Activated naive CD8-positive, alpha-beta T cell (primary cell): Measurements from ENCODE around the gene PDE4B.
"Not testable (repeated sequence)": the region's sequence is repeated elsewhere in the genome, so short reads cannot be mapped to it uniquely, and the experiment has no call there.

Experiments
- H3K27ac Mint-ChIP-seq: one replicate; pipeline ENCODE4 v1.8.0; 2021; ENCODE audit warnings: mixed read lengths
- H3K27me3 Mint-ChIP-seq: one replicate; pipeline ENCODE4 v1.8.0; 2021; ENCODE audit warnings: mixed read lengths
- H3K36me3 Mint-ChIP-seq: one replicate; pipeline ENCODE4 v1.8.0; 2021; ENCODE audit warnings: mixed read lengths
- H3K4me1 Mint-ChIP-seq: one replicate; pipeline ENCODE4 v1.8.0; 2021; ENCODE audit warnings: low read depth, mixed read lengths
- H3K4me3 Mint-ChIP-seq: one replicate; pipeline ENCODE4 v1.8.0; 2021; ENCODE audit warnings: mild to moderate bottlenecking, mixed read lengths
- H3K9me3 Mint-ChIP-seq: one replicate; pipeline ENCODE4 v1.8.0; 2021; ENCODE audit warnings: low read depth, mixed read lengths

Gene PDE4B

DNA sequence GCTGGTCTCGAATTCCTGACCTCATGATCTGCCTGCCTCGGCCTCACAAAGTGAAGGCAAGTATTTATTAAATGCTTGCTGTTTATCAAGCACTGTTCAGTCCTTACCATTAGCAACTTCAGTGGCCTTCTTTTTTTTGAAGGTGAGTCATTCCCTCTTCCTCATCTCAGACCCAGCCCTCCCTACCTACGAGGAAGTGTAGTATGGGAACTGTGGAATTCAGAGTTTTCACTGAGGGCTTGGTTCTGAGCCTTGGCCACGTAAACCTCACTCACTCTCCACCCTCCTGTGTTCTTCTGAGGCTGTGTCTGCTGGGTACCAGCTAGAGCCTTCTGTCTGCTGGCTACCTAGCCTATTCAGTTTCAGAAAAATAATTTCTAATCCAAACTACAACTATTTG lies 523.0 kb downstream of the PDE4B start:
- H3K36me3 Mint-ChIP-seq: peaks cover 4% of the 10 kb centered on the region
- H3K27me3 Mint-ChIP-seq: no peaks in the 10 kb centered on the region
- H3K27ac Mint-ChIP-seq: no peak overlapping the region
- no peak overlapping the region for H3K4me3 Mint-ChIP-seq
- H3K4me1 Mint-ChIP-seq: peaks cover 13% of the 10 kb centered on the region
- H3K9me3 Mint-ChIP-seq: no peaks in the 10 kb centered on the region

DNA sequence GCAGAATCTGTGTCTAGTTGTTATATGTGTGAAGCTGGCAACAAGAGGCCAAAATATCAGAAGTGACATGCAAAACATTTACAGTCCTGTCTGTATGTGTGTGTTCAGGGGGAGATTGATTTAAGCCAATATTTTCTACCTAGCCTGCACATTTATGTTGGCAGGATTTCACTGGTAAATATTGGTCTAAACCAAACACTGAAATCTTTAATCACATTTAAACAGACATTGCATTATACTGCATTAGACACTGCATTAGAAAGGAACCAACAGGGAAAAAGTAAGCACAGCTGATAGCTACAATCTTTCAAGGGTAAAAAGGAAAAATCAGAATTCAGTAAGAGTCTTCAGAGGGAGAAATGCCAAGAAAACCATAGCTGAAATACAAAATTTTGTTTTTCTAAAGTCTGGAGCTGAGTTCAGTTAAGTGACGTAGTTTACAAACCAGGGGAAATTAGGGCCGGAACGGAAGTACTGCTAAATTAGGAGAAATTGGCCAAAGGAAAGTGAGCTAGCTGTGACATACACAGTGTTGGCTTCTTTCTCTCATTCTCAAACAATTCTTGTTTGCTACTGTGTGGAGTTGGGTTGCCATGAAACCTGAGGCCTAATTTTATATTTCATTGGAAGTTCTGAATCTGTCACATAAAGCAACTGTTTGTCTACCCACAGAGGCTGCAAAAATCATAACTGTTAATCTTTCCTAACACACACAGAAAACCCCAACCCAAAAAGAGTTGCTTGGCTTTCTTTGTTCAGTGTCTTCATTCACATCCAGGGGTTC lies 524.0 kb downstream of the PDE4B start:
- Mint-ChIP-seq H3K27ac (no peak overlapping the region), H3K36me3 (peaks cover 4% of the 10 kb centered on the region), H3K4me1 (peaks cover 13% of the 10 kb centered on the region), H3K9me3 (no peaks in the 10 kb centered on the region), H3K27me3 (no peaks in the 10 kb centered on the region), H3K4me3 (no peak overlapping the region)

DNA sequence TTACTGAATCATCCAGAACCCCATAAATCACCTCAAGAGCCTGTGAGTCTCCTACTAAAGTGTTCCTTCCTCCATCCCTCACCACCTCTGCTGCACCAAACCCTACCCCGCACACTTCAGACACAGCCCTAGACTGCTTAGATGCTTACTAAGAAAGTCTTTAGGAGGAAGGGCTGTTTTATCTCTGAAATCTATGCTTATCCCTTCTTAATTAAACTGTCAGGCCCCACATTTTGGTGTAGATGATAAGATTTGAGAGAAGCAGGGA lies 524.5 kb downstream of the PDE4B start:
- H3K27me3 Mint-ChIP-seq: no peaks in the 10 kb centered on the region
- no peak overlapping the region for H3K4me3 Mint-ChIP-seq
- H3K27ac Mint-ChIP-seq: no peak overlapping the region
- no peaks in the 10 kb centered on the region for H3K9me3 Mint-ChIP-seq
- peaks cover 4% of the 10 kb centered on the region for H3K36me3 Mint-ChIP-seq
- H3K4me1 Mint-ChIP-seq: peaks cover 13% of the 10 kb centered on the region

DNA sequence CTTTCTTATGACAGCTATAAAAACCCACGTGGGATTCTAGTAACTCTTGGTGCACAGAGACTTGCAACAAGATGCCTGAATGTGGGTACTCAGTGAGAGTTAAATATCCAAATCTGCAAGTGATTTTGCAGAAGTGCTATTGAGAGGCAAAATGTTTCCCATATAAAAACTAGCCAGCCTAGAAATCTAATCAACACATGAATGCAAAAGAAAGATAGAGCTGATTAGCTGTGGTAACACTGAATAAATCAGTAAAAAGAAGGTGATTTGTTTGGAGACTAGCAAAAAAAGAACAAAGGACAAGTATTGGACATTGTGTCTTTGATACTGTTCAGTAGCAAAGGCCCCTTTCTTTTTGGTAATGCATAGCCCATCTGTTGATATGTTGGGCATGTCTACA lies 527.5 kb downstream of the PDE4B start:
- peaks cover 30% of the 10 kb centered on the region for H3K4me1 Mint-ChIP-seq
- H3K36me3 Mint-ChIP-seq: no peaks in the 10 kb centered on the region
- H3K27me3 Mint-ChIP-seq: no peaks in the 10 kb centered on the region
- H3K27ac Mint-ChIP-seq: no peak overlapping the region
- no peak overlapping the region for H3K4me3 Mint-ChIP-seq
- no peaks in the 10 kb centered on the region for H3K9me3 Mint-ChIP-seq

DNA sequence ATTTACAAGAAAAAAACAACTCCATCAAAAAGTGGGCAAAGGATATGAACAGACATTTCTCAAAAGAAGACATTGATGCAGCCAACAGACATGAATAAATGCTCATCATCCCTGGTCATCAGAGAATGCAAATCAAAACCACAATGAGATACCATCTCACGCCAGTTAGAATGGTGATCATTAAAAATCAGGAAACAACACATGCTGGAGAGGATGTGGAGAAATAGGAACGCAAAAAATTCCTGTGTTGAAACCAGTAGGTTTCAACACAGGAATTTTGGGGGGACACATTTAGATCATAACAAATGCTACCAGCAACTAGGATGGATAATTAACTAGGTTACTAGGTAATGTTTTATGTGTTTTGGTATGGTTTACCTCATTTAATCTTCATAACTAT lies 529.8 kb downstream of the PDE4B start:
- H3K36me3 Mint-ChIP-seq, H3K27me3 Mint-ChIP-seq, H3K27ac Mint-ChIP-seq, H3K9me3 Mint-ChIP-seq, H3K4me3 Mint-ChIP-seq: not testable (repeated sequence)
- peaks cover 30% of the 10 kb centered on the region for H3K4me1 Mint-ChIP-seq

DNA sequence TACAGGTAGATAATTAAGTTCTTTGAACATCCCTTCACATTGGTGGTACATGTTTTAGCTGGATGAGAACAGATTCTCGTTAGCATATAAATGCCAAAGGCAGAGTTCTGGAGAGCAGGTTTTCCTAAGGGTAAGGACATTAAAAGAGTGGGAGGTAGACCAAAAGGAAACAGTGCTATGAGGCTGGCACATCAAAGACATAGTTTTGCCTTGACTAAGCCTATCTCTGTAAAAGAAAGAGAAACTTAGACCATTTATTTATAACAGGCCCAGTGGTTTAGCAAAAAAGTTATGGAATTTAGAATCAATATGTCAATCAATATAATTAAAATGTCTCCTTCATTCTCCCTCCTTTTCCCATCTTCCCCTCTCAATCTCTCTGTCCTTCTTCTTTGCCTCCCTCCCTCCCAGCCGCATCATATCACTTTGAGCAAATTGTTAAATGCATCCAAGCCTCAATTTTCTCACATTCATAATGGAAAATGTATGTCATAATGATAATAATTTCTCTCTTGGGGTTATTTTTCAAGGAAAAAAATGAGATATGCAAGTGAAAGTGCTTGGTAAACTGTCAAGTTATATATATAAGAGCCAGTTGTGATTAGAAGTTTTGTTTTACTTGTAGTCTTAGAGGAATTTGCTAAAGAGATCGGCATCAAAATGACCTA lies 531.4 kb downstream of the PDE4B start:
- H3K36me3 Mint-ChIP-seq: no peaks in the 10 kb centered on the region
- H3K27ac Mint-ChIP-seq: no peak overlapping the region
- H3K4me3 Mint-ChIP-seq: peak overlapping the region; percentile 11
- no peaks in the 10 kb centered on the region for H3K9me3 Mint-ChIP-seq
- peaks cover 41% of the 10 kb centered on the region for H3K4me1 Mint-ChIP-seq
- no peaks in the 10 kb centered on the region for H3K27me3 Mint-ChIP-seq

DNA sequence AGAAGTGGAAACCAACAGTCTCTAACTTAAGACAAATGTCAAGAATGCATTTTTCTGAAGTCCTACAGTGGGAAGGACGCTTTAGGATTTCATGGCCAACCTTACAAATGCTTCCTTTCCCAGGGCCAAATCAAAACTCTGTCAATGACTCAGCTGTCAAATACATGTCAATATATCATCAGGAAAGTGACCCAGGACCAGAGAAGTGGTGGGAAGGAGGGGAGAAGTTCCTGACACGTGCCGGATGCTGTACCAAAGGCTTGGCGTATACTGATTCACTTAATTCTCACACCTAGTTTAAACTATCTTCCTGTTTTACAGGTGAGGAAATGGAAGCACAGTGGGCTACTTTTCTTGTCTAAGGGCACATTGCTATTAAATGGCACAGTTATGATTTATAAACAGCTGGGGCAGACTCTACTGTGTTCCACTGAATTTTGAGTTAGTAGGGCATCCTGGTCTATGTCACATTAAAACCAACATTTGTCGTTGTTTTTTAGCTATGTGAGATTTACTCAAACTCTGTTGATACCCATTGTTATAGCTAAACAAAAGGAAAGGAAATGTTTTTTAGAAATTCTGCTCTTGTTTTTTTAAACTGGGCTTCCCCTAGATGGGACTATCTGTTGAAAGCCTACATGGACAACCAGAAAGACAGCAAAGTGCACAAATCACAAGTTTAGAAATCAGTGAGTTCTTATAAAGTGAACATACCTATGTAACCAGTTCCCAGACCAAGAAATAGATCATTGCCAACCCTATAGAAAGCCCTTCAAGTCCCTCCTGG lies 533.1 kb downstream of the PDE4B start:
- Mint-ChIP-seq H3K9me3 (no peaks in the 10 kb centered on the region), H3K36me3 (no peaks in the 10 kb centered on the region), H3K4me3 (no peak overlapping the region), H3K27ac (no peak overlapping the region), H3K4me1 (peaks cover 58% of the 10 kb centered on the region), H3K27me3 (no peaks in the 10 kb centered on the region)

DNA sequence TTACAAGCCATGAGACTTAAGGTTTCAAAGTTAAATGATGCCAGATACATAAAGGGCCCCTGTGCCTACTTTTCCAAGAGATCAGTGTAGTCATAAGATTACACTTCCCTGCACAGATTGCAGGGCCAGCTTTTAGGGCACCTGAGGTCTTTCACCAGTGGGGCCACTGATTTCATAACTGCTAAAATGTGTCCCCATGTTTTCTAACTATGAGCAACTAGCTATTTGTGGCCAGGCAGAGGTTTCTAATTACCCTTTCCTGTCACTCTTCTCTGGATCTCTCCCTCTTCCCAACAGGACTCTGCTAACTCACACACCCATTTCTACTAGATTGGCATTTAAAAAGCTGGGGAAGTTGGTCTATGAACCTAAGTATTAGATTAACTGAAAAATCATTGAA lies 534.2 kb downstream of the PDE4B start:
- Mint-ChIP-seq H3K9me3 (no peaks in the 10 kb centered on the region), H3K4me1 (peaks cover 68% of the 10 kb centered on the region), H3K36me3 (no peaks in the 10 kb centered on the region), H3K27ac (no peak overlapping the region), H3K27me3 (no peaks in the 10 kb centered on the region), H3K4me3 (no peak overlapping the region)

DNA sequence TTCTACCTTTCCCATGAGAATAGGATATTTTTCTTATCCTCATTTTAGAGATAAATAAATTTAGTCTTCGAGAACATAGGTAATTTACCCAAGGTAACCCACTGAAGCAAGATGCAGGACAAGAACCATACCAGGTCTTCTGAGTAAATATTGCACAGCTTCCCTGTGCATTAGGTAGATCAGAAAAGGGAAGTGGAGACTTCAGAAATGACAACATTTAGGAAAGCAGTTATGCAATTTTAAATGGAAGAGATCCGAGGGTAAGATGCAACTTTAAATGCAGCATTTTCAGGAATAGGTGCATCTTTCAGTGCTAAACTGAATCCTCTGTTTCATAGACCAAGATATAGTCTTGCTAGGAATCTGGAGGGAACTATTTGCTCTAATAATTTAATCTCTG lies 534.9 kb downstream of the PDE4B start:
- Mint-ChIP-seq H3K36me3 (no peaks in the 10 kb centered on the region), H3K9me3 (no peaks in the 10 kb centered on the region), H3K4me1 (peaks cover 71% of the 10 kb centered on the region), H3K27ac (no peak overlapping the region), H3K27me3 (no peaks in the 10 kb centered on the region), H3K4me3 (no peak overlapping the region)

DNA sequence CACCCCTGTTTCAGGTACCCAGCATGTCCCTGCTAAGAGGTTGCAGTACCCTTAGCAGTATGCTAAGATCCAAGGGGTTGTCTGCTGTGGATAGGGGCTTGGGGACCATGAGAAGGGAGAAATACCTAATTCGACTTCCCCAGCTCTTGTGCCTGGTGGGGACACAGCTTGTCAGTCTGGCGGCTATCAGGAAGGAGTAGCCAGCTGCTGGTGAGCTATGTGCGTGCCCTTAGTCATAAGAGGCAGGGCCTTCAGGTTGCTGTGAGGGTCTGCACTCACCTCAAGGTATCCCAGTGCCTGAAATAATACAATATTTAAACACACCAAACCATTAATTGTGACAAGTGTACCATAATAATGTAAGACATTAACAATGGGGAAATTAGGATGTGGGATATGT lies 536.2 kb downstream of the PDE4B start:
- no peaks in the 10 kb centered on the region for H3K27me3 Mint-ChIP-seq
- H3K36me3 Mint-ChIP-seq: no peaks in the 10 kb centered on the region
- no peak overlapping the region for H3K4me3 Mint-ChIP-seq
- peak overlapping the region; percentile 50 for H3K27ac Mint-ChIP-seq
- peaks cover 68% of the 10 kb centered on the region for H3K4me1 Mint-ChIP-seq
- H3K9me3 Mint-ChIP-seq: no peaks in the 10 kb centered on the region

DNA sequence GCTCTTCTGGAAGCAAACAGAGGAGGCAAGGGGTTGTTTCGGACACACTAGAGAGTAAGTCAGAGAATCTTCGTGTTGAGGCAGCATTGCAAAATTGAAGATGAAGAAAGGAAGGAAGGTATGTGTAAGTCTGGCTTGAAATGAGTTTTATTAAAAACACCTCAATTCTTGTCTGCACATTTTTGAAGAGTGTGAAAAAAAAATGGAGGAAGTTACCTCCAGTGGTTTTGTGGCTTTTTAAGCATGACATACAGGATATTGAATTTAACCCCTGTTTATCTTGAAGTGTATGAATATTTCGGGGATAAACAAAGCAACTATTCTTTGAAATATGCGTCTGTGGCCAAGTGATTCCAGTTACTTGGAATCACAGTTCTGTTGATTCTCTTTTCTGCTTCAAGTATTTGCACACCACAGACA lies 538.0 kb downstream of the PDE4B start:
- no peaks in the 10 kb centered on the region for H3K9me3 Mint-ChIP-seq
- H3K27me3 Mint-ChIP-seq: no peaks in the 10 kb centered on the region
- no peaks in the 10 kb centered on the region for H3K36me3 Mint-ChIP-seq
- peaks cover 66% of the 10 kb centered on the region for H3K4me1 Mint-ChIP-seq
- peak overlapping the region; percentile 98 for H3K27ac Mint-ChIP-seq
- peak overlapping the region; percentile 92 for H3K4me3 Mint-ChIP-seq

DNA sequence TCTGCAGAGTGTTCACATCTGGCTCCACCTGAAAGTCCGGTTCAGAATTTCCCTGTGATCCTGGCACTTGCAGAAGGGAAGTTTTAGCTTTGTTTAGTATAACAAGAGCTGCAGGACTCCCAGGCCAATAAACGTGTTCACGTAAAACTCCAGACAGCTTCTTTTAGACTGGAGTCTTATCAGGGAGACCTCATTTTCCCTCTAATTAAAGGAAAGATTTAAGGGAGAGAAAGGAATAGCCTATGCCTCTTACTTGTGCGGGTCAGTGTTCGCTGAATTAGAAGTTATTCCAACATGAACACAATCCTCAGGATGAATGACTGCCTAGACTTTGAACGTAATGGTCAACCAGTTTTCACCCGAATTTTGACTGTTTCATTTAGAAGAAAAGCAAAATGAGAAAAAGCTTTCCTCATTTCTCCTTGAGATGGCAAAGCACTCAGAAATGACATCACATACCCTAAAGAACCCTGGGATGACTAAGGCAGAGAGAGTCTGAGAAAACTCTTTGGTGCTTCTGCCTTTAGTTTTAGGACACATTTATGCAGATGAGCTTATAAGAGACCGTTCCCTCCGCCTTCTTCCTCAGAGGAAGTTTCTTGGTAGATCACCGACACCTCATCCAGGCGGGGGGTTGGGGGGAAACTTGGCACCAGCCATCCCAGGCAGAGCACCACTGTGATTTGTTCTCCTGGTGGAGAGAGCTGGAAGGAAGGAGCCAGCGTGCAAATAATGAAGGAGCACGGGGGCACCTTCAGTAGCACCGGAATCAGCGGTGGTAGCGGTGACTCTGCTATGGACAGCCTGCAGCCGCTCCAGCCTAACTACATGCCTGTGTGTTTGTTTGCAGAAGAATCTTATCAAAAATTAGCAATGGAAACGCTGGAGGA lies 539.2 kb downstream of the PDE4B start:
- Mint-ChIP-seq H3K4me1 (peaks cover 70% of the 10 kb centered on the region), H3K27me3 (no peaks in the 10 kb centered on the region), H3K27ac (peak overlapping the region; percentile 98), H3K4me3 (peak overlapping the region; percentile 92), H3K36me3 (no peaks in the 10 kb centered on the region), H3K9me3 (no peaks in the 10 kb centered on the region)

DNA sequence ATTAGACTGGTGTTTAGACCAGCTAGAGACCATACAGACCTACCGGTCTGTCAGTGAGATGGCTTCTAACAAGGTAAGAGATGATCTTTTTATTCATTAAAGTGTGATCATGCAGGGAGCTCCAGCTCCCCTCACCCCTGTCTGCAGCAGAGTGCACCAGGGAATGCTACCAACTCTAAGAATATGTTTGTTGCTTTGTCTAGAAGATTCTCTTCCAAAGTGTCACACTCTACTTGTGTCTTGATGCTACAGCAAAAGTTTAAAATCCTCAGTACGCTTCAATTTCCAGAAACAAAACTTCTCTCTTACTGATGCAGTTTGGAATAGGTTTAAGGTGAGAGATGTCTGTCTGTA lies 539.8 kb downstream of the PDE4B start:
- Mint-ChIP-seq H3K27ac (peak overlapping the region; percentile 98), H3K4me3 (peak overlapping the region; percentile 92), H3K27me3 (no peaks in the 10 kb centered on the region), H3K4me1 (peaks cover 73% of the 10 kb centered on the region), H3K36me3 (peaks cover 2% of the 10 kb centered on the region), H3K9me3 (no peaks in the 10 kb centered on the region)

DNA sequence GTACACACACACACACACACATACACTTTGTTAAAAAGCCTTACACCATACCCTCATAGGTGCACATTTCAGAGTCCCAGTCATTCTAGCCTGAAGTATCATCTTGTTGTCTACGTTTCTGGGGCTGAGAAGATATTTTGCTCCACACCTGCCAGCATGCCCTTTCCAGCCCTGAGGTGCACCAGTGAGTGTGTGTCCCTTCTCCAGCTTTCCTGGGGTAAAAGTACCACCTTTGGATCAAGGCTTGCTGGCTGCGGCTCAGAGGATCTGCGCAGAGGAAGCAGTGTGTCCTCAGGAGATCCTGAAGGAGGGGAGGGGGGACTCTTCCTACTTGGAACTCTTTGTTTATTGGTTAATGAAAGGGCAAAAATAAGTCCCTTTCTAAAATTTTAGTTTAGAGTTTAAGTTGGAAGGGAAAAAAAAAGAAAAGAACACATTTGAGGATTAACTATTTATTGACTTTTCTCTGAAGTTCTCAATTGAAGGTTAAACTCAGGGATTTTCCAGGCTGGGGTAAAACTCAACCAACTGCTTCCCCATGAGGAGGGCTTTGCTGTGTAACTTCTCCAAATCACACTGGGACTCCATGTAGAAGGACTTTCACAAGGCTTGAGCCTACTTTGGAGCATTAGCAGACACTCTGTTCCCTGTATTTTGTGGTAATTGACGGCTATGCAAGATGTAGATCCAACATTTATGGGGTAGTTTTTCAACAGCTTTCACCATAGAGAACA lies 540.9 kb downstream of the PDE4B start:
- Mint-ChIP-seq H3K27me3 (no peaks in the 10 kb centered on the region), H3K36me3 (peaks cover 4% of the 10 kb centered on the region), H3K27ac (peak overlapping the region; percentile 98), H3K4me3 (peak overlapping the region; percentile 92), H3K9me3 (no peaks in the 10 kb centered on the region), H3K4me1 (peaks cover 75% of the 10 kb centered on the region)
